AG04449 (cell line): ENCODE data around the gene NEK7.

ENCODE experiments used
- CTCF ChIA-PET: fragments of 350-600 bp; formaldehyde crosslinking; extraction: SDS; loops from one replicate; lab custom pipeline; 2021; ENCODE audit warnings: antibody characterized with exemption; lab: Yijun Ruan, JAX
- POLR2A ChIA-PET: fragments of 400-600, 350-600 bp; formaldehyde crosslinking; extraction: SDS; loops from one replicate; lab custom pipeline; 2020; ENCODE audit warnings: antibody characterized with exemption, inconsistent platforms; lab: Yijun Ruan, JAX
- DNase-seq: peaks from one replicate; pipeline ENCODE4 v3.0.0-alpha.2; 2010; ENCODE audit warnings: low read depth, low spot score
- H3K4me3 ChIP-seq: 2 replicates; pipeline ENCODE4 v1.5.1; 2011; ENCODE audit warnings: low read depth, mild to moderate bottlenecking, control low read depth, low read length
- TF ChIP-seq, protein P1 (sequence below): IDR thresholded peaks from one replicate; pipeline ENCODE4 v1.5.1; 2011; ENCODE audit warnings: mild to moderate bottlenecking, moderate library complexity, low read length, control low read depth, inconsistent platforms; ENCODE audit not compliant: insufficient read depth; ENCODE audit errors: missing control alignments

Gene NEK7

DNA sequence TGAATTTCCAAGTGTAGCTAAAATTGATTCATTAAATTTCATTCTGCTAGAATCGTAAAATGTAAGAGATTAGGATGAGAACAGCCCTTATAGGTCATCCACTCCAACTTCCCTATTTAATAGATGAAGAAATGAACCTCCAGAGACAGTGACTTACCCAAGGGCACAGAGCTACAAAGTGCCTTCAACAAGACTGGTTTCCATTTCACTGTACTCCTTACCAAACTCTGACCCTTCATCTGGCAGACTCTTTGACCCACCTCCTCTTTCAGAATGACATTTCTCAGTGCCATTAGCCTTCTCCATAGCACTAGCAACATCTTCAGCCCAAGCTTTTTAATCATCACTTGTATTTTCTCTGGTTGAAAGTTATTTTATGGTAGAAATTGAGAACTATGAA is 161.3 kb downstream of the NEK7 start:
- DNase-seq = no peak
- ChIA-PET CTCF (no interaction called here), POLR2A (no interaction called here)
- no peak overlapping the region for H3K4me3 ChIP-seq
- TF ChIP-seq, protein P1, sequence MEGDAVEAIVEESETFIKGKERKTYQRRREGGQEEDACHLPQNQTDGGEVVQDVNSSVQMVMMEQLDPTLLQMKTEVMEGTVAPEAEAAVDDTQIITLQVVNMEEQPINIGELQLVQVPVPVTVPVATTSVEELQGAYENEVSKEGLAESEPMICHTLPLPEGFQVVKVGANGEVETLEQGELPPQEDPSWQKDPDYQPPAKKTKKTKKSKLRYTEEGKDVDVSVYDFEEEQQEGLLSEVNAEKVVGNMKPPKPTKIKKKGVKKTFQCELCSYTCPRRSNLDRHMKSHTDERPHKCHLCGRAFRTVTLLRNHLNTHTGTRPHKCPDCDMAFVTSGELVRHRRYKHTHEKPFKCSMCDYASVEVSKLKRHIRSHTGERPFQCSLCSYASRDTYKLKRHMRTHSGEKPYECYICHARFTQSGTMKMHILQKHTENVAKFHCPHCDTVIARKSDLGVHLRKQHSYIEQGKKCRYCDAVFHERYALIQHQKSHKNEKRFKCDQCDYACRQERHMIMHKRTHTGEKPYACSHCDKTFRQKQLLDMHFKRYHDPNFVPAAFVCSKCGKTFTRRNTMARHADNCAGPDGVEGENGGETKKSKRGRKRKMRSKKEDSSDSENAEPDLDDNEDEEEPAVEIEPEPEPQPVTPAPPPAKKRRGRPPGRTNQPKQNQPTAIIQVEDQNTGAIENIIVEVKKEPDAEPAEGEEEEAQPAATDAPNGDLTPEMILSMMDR = no peak

DNA sequence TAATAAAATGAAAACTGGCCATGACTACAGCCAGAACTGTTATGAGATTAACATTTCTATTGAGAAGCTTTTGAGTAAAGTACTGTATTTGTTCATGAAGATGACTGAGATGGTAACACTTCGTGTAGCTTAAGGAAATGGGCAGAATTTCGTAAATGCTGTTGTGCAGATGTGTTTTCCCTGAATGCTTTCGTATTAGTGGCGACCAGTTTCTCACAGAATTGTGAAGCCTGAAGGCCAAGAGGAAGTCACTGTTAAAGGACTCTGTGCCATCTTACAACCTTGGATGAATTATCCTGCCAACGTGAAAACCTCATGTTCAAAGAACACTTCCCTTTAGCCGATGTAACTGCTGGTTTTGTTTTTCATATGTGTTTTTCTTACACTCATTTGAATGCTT is 164.0 kb downstream of the NEK7 start:
- CTCF ChIA-PET = no interaction called here
- H3K4me3 ChIP-seq = no peak overlapping the region
- TF ChIP-seq, protein P1 = no peak
- POLR2A ChIA-PET = no interaction called here
- no peak for DNase-seq

DNA sequence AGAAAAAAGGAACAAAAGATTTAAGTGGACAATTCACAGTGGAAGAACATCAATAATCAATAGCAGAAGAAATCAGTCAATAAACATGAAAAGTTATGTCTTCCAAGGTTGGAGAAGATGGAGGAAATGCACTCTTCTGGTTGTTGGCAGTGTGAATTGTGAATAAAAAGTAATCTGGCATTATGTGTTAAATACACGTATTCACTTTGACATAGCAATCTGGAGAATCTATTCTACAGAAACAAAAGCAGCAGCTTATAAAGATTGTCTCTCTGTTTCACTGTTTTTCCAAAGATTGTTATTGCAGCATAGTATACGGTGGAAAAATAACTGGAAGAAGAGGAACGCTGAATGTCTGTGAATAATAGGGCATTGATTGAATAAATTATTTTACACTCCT is 169.4 kb downstream of the NEK7 start:
- CTCF ChIA-PET = no interaction called here

DNA sequence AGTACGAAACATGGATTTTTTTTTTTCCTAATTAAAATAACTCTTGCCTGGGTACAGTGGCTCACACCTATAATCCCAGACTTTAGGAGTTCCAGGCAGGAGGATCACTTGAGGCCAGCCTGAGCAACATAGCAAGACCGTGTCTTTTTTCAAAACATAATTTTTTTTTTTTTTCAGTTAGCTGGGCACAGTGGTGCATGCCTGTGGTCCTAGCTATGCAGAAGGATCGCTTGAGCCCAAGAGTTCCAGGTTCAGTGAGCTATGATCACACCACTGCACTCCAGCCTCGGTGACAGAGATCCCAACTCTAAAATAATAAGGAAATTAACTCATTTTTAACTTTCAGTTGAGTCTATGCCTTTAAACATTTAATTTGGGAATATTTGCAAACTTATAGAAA is 170.1 kb downstream of the NEK7 start:
- TF ChIP-seq, protein P1 = no peak
- no peak overlapping the region for H3K4me3 ChIP-seq
- ChIA-PET POLR2A (interaction anchor here (0.7 kb wide), 1 partner anchor 168 kb away, joined by 3 read pairs; no protein-coding TSS in a partner anchor), CTCF (no interaction called here)
- DNase-seq = no peak

More for the DNA sequence above, 169.4 kb downstream of the NEK7 start:
- no peak overlapping the region for H3K4me3 ChIP-seq
- no peak for DNase-seq
- POLR2A ChIA-PET = no interaction called here
- TF ChIP-seq, protein P1 = no peak

DNA sequence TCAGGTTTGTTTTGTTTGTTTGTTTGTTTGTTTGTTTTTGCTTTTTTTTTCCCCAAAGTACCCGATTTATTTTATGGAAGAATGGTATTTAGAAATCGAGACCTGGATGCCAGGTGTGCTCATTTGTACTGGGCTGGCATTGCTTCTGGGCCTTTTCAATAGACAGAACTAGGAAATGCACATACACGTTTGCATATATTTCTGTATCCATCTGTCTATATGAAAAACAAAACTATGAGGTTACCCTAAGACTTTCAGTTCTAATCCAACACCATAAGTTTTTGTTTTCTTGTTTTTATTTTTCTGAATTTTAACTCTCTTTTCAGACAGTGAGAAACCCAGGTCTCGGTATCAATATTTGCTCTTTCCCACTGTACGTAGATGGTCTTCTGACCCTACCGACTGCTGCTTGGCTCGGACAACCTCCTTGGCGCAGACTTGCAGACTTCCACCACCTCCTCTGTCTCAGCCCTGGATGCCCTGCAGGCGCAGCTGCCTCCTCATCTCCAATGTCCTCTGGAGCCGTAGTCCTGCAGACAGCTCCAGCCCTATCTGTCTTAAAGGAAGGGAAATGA is 171.7 kb downstream of the NEK7 start:
- TF ChIP-seq, protein P1 = no peak
- ChIA-PET CTCF (no interaction called here), POLR2A (no interaction called here)
- H3K4me3 ChIP-seq = no peak overlapping the region
- DNase-seq = no peak

DNA sequence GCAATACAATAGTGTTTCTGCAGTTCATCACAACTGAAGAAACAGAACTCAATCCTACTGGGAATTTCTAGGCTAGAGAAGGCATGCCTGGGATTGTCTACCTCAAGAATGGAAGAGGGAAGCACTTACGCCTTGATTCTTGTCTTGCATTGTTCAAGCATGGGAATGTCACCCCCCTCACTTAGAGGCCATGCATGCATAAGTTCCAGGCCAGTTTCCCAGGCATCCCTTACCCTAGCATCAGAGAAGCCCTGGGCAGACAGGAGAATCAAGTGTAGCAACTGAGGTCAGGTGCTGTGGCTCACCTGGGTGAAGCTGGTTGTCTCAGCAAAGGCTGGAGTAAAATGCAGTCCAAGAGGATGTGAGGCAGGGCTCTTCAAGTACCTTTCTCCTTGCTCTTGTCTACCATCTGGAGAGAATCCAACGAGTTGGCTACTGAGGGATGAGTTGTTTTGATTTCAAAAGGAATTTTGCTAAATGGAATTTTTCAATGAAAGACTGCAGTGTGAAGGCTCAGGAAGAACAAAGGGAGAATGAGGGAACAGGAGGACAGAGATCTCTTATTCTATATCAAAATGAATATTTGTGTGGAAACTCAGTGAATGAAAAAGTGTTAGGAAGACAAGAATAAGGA is 174.3 kb downstream of the NEK7 start:
- TF ChIP-seq, protein P1 = no peak
- CTCF ChIA-PET = no interaction called here
- POLR2A ChIA-PET = no interaction called here
- H3K4me3 ChIP-seq = no peak overlapping the region
- DNase-seq = no peak
